CD14-positive monocyte (primary cell): ENCODE measurements around the gene KRTAP17-1. TPM values are rescaled to one million over a fixed set of nuclear protein-coding genes. Genes with fewer than 3 reads are reported as not detected.

ENCODE experiments used
- DNase-seq, 3 donors: peaks; one replicate each; pipeline ENCODE4 v3.0.0-alpha.2; 2011 to 2022
- H2AFZ ChIP-seq: 2 replicates; pipeline ENCODE4 v1.6.0; 2012; ENCODE audit warnings: mild to moderate bottlenecking, low read depth, low read length, inconsistent platforms; ENCODE audit not compliant: insufficient read depth, poor library complexity, severe bottlenecking
- H3K27ac ChIP-seq, 2 donors: 1 replicate in 1 of 2; 2 replicates in 1 of 2; pipeline ENCODE4 v1.5.1; 2012 to 2013; ENCODE audit warnings: low read length in 2 of 2, control low read depth in 1 of 2, inconsistent platforms in 1 of 2, low read depth in 1 of 2, mild to moderate bottlenecking in 1 of 2
- H3K27me3 ChIP-seq, 2 donors: one replicate each; pipeline versions ENCODE4 v1.6.0 to v1.6.1; 2011 to 2013; ENCODE audit warnings: low read length in 2 of 2; ENCODE audit not compliant: control insufficient read depth in 2 of 2, insufficient read depth in 2 of 2
- H3K36me3 ChIP-seq, 2 donors: replicated peaks in 1 of 2; 1 replicate in 1 of 2; 2 replicates in 1 of 2; pipeline versions ENCODE4 v1.5.1 to v1.6.1; 2012 to 2013; ENCODE audit warnings: low read length in 2 of 2, control low read depth in 1 of 2, inconsistent platforms in 1 of 2, mild to moderate bottlenecking in 1 of 2; ENCODE audit not compliant: insufficient read depth in 2 of 2, control insufficient read depth in 1 of 2
- H3K4me1 ChIP-seq, 2 donors: 1 replicate in 1 of 2; 2 replicates in 1 of 2; pipeline versions ENCODE4 v1.5.1 to v1.6.1; 2012 to 2013; ENCODE audit warnings: low read length in 2 of 2, control low read depth in 1 of 2, inconsistent platforms in 1 of 2, mild to moderate bottlenecking in 1 of 2, moderate library complexity in 1 of 2; ENCODE audit not compliant: insufficient read depth in 2 of 2, control insufficient read depth in 1 of 2
- H3K4me2 ChIP-seq: replicated peaks from 2 replicates; pipeline ENCODE3; 2012; ENCODE audit warnings: low read length, moderate library complexity, mild to moderate bottlenecking; ENCODE audit not compliant: poor library complexity, severe bottlenecking; ENCODE audit errors: extremely low read depth
- H3K4me3 ChIP-seq, 3 experiments: fragments of 200-600 bp in 1 of 3; sonication (generic) in 1 of 3; replicated peaks in 1 of 3; 1 replicate in 2 of 3; 2 replicates in 1 of 3; pipeline ENCODE4 v1.5.1; 2011 to 2013; ENCODE audit warnings: low read length in 3 of 3, mild to moderate bottlenecking in 3 of 3, control low read depth in 2 of 3, low read depth in 2 of 3, inconsistent platforms in 1 of 3, moderate library complexity in 1 of 3
- H3K79me2 ChIP-seq: 2 replicates; pipeline ENCODE4 v1.6.0; 2012; ENCODE audit warnings: mild to moderate bottlenecking, control low read depth, inconsistent platforms, low read length, moderate library complexity; ENCODE audit not compliant: insufficient read depth
- H3K9ac ChIP-seq: 2 replicates; pipeline ENCODE4 v1.6.0; 2017; ENCODE audit warnings: low read length, mild to moderate bottlenecking; ENCODE audit not compliant: insufficient read depth, poor library complexity, severe bottlenecking
- H3K9me3 ChIP-seq, 2 donors: replicated peaks in 1 of 2; 1 replicate in 1 of 2; 2 replicates in 1 of 2; pipeline versions ENCODE4 v1.5.1 to v1.6.1; 2012 to 2013; ENCODE audit warnings: low read length in 2 of 2, control low read depth in 1 of 2; ENCODE audit not compliant: control insufficient read depth in 1 of 2, insufficient read depth in 1 of 2
- H4K20me1 ChIP-seq: 2 replicates; pipeline ENCODE4 v1.6.0; 2012; ENCODE audit warnings: mild to moderate bottlenecking, low read length, control low read depth, moderate library complexity; ENCODE audit not compliant: insufficient read depth
- H3K27ac Mint-ChIP-seq, 7 donors: one replicate each; pipeline ENCODE4 v1.8.0; 2020; ENCODE audit warnings: mild to moderate bottlenecking in 7 of 7, mixed read lengths in 7 of 7, moderate library complexity in 6 of 7, inconsistent platforms in 2 of 7
- H3K27me3 Mint-ChIP-seq, 3 donors: one replicate each; pipeline ENCODE4 v1.8.0; 2021 to 2022; ENCODE audit warnings: low read depth in 3 of 3, mild to moderate bottlenecking in 3 of 3, mixed read lengths in 3 of 3, moderate library complexity in 3 of 3, inconsistent platforms in 1 of 3
- H3K36me3 Mint-ChIP-seq, 2 donors: one replicate each; pipeline ENCODE4 v1.8.0; 2020; ENCODE audit warnings: mixed read lengths in 2 of 2, inconsistent platforms in 1 of 2, mild to moderate bottlenecking in 1 of 2
- H3K4me1 Mint-ChIP-seq: one replicate; pipeline ENCODE4 v1.8.0; 2020; ENCODE audit warnings: mild to moderate bottlenecking, mixed read lengths
- H3K4me3 Mint-ChIP-seq, 2 donors: one replicate each; pipeline ENCODE4 v1.8.0; 2020; ENCODE audit warnings: mild to moderate bottlenecking in 2 of 2, mixed read lengths in 2 of 2, moderate library complexity in 1 of 2
- H3K9me3 Mint-ChIP-seq, 7 donors: one replicate each; pipeline ENCODE4 v1.8.0; 2020 to 2022; ENCODE audit warnings: mixed read lengths in 7 of 7, mild to moderate bottlenecking in 6 of 7, moderate library complexity in 6 of 7, inconsistent platforms in 2 of 7
- WGBS: methylation state at CpG from one replicate; pipeline ENCODE4 v1.1.5; 2013; ENCODE audit warnings: missing lambda C conversion rate; ENCODE audit not compliant: insufficient coverage; 5-methylcytosine and 5-hydroxymethylcytosine counted together
- intact Hi-C, 2 donors: fragments of 100-400 bp; cut with micrococcal nuclease; formaldehyde crosslinking; loops; one replicate each; pipeline versions ENCODE4 v1.15.0 to v1.15.1; 2023
- polyA plus RNA-seq, 3 donors: library from polyadenylated mRNA; depleted of rRNA in 1 of 3; unstranded in 2 of 3; stranded (reverse) in 1 of 3; fragments of 300-500 nt in 2 of 3; fragments of >200 nt in 1 of 3; fragmentation: Illumina TruSeq in 2 of 3; gene quantifications; 1 replicate in 2 of 3; 2 replicates in 1 of 3; pipeline ENCODE4 v1.2.3, GENCODE V29; 2012 to 2021
- TF ChIP-seq, protein P1 (sequence below): fragments of 200-600 bp; IDR thresholded peaks from one replicate; pipeline ENCODE4 v1.8.0; 2022; ENCODE audit warnings: antibody characterized with exemption, mild to moderate bottlenecking

The KRTAP17-1 gene
- polyA plus RNA-seq, 3 donors, result not detected

DNA sequence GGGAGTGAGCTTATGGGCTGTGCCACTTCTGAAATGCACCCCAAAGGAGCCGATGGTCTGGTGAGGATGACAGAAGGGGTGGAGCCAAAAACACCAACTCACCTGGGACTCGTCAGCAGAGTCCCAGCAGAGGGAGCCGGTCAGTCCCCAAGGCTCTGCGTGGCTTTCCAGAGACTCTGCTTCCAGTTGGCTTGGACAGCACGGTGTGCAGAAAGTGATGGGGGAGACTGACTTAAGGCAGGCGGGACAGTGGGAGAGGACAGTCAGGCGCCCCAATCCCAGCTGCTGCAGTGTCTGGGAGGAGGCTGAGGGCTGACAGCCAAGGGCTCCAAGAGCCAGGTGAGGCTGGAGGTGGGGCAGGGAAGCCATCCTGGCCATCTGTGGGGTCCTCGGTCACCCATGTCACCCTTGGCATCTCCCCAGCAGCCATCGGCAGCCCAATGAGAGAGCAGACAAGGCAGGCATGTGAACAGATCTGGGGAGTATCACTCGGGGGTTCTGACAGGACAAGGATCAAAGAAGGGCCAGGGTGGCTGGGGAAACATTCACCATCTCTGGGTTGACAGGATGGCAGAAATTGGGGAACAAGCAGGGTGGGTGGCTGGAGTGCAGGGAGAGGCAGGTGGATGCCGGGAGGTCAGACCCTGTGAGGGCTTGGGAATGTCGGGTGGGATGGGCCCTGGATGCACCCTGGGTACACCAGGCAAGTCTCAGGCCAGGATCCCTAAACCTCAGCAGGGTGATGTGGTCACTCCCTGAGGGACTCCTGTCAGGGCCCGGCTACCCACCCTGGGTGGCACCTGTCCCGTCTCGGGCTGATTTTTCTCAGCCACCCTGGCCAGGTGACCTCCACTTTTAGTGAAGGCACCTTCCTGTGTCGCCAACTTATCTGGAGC is 8.9 kb upstream of the KRTAP17-1 start:
- WGBS, result 85% methylated on average over 15 of the region's 16 CpGs
- intact Hi-C loops, result loop anchor here (5.0 to 10.0 kb wide), 2 partner anchors 417 to 420 kb away; no protein-coding TSS in a partner anchor
- H3K36me3 ChIP-seq, result no peaks in the 10 kb centered on the region
- no peaks in the 10 kb centered on the region for H4K20me1 ChIP-seq
- H3K4me3 ChIP-seq, result no peak overlapping the region
- no peaks in the 10 kb centered on the region for H3K79me2 ChIP-seq
- H3K27me3 ChIP-seq, result no peaks in the 10 kb centered on the region
- peak overlapping the region in 3 of 7 donors; percentile 5 to 28 (median 15) for H3K27ac Mint-ChIP-seq
- H3K9ac ChIP-seq, result no peak overlapping the region
- no peak overlapping the region for H3K4me3 Mint-ChIP-seq
- H3K9me3 Mint-ChIP-seq, result peaks cover 3 to 16% (median 10%) of the 10 kb centered on the region in 7 donors
- no peak overlapping the region for H3K27ac ChIP-seq
- peaks cover 2 to 7% of the 10 kb centered on the region in 2 donors for H3K9me3 ChIP-seq
- no peaks in the 10 kb centered on the region for H3K36me3 Mint-ChIP-seq
- TF ChIP-seq, protein P1, sequence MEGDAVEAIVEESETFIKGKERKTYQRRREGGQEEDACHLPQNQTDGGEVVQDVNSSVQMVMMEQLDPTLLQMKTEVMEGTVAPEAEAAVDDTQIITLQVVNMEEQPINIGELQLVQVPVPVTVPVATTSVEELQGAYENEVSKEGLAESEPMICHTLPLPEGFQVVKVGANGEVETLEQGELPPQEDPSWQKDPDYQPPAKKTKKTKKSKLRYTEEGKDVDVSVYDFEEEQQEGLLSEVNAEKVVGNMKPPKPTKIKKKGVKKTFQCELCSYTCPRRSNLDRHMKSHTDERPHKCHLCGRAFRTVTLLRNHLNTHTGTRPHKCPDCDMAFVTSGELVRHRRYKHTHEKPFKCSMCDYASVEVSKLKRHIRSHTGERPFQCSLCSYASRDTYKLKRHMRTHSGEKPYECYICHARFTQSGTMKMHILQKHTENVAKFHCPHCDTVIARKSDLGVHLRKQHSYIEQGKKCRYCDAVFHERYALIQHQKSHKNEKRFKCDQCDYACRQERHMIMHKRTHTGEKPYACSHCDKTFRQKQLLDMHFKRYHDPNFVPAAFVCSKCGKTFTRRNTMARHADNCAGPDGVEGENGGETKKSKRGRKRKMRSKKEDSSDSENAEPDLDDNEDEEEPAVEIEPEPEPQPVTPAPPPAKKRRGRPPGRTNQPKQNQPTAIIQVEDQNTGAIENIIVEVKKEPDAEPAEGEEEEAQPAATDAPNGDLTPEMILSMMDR, result no peak
- H3K4me2 ChIP-seq, result no peak overlapping the region
- no peak overlapping the region for H2AFZ ChIP-seq
- H3K4me1 Mint-ChIP-seq, result peaks cover 10% of the 10 kb centered on the region
- no peak for DNase-seq
- H3K27me3 Mint-ChIP-seq, result peaks cover 0 to 4% (median 0%) of the 10 kb centered on the region in 3 donors
- H3K4me1 ChIP-seq, result peaks cover 0 to 7% of the 10 kb centered on the region in 2 donors

- peaks cover 10% of the 10 kb centered on the region for H3K4me1 Mint-ChIP-seq
Measured at GRCh38 chr17:41322903-41323895, 7.7 kb upstream of the KRTAP17-1 start.

More at GRCh38 chr17:41322903-41323895, 7.7 kb upstream of the KRTAP17-1 start:
- Histone ChIP-seq H3K27me3 (no peaks in the 10 kb centered on the region), H2AFZ (no peak overlapping the region), H3K4me2 (no peak overlapping the region), H3K9me3 (peaks cover 2 to 7% of the 10 kb centered on the region in 2 donors), H3K9ac (no peak overlapping the region), H3K27ac (no peak overlapping the region), H3K4me1 (peaks cover 0 to 7% of the 10 kb centered on the region in 2 donors), H3K79me2 (no peaks in the 10 kb centered on the region), H3K36me3 (no peaks in the 10 kb centered on the region), H3K4me3 (no peak overlapping the region), H4K20me1 (no peaks in the 10 kb centered on the region)
- peaks cover 3 to 17% (median 11%) of the 10 kb centered on the region in 7 donors for H3K9me3 Mint-ChIP-seq
- no peak for DNase-seq
- peaks cover 0 to 3% (median 0%) of the 10 kb centered on the region in 3 donors for H3K27me3 Mint-ChIP-seq
- peak overlapping the region in 1 of 7 donors; percentile 58 for H3K27ac Mint-ChIP-seq
- TF ChIP-seq, protein P1, result no peak
- intact Hi-C loops, result loop anchor here (5.0 to 10.0 kb wide), 2 partner anchors 416 to 418 kb away; no protein-coding TSS in a partner anchor
- no peak overlapping the region for H3K4me3 Mint-ChIP-seq
- 93% methylated on average over 8 of the region's 11 CpGs for WGBS
- H3K36me3 Mint-ChIP-seq, result no peaks in the 10 kb centered on the region
